ENCODE results near the gene PPM1B.

DNA sequence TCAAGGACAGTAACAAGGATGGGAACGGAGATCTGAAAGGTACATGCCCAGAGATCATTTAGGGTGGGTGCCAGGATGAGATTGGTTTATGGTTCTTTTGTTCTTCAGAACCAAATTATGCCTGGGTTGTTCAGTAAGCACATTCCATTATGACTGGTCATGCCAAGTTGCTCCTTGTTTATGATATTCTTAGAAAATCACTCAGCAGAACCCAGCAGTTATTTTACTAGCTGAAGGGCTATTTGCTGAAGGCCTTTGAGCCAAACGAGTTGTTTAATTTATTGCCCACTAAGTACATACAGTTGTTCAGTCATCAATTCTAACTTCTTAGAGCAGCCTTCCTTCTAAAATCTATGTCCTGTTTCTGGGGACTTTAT, 107.2 kb downstream of the PPM1B start:
- TF ChIP-seq, protein P1, sequence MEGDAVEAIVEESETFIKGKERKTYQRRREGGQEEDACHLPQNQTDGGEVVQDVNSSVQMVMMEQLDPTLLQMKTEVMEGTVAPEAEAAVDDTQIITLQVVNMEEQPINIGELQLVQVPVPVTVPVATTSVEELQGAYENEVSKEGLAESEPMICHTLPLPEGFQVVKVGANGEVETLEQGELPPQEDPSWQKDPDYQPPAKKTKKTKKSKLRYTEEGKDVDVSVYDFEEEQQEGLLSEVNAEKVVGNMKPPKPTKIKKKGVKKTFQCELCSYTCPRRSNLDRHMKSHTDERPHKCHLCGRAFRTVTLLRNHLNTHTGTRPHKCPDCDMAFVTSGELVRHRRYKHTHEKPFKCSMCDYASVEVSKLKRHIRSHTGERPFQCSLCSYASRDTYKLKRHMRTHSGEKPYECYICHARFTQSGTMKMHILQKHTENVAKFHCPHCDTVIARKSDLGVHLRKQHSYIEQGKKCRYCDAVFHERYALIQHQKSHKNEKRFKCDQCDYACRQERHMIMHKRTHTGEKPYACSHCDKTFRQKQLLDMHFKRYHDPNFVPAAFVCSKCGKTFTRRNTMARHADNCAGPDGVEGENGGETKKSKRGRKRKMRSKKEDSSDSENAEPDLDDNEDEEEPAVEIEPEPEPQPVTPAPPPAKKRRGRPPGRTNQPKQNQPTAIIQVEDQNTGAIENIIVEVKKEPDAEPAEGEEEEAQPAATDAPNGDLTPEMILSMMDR (IDR thresholded peaks at IDR 0.05) = no peak
- no peak for TF ChIP-seq POLR2A (IDR thresholded peaks at IDR 0.05)

Measured in heart left ventricle (tissue), 13 donors.